Dendritic cell treated with granulocyte-macrophage colony-stimulating factor and Interleukin-4, amounts not matched to agents 40 ng/mL and 50 ng/mL, for 4 days (primary cell): ENCODE data around the gene ANXA6.

Experiments
- H3K27ac Mint-ChIP-seq: one replicate; pipeline ENCODE4 v1.8.0; 2022; ENCODE audit warnings: mild to moderate bottlenecking, mixed read lengths
- H3K27me3 Mint-ChIP-seq: one replicate; pipeline ENCODE4 v1.8.0; 2022; ENCODE audit warnings: mild to moderate bottlenecking, mixed read lengths
- H3K36me3 Mint-ChIP-seq: one replicate; pipeline ENCODE4 v1.8.0; 2022; ENCODE audit warnings: low read depth, mixed read lengths
- H3K4me1 Mint-ChIP-seq: one replicate; pipeline ENCODE4 v1.8.0; 2022; ENCODE audit warnings: low read depth, mixed read lengths
- H3K4me3 Mint-ChIP-seq: one replicate; pipeline ENCODE4 v1.8.0; 2022; ENCODE audit warnings: mild to moderate bottlenecking, moderate library complexity, mixed read lengths
- H3K9me3 Mint-ChIP-seq: one replicate; pipeline ENCODE4 v1.8.0; 2022; ENCODE audit warnings: mixed read lengths
- intact Hi-C: fragments of 100-400 bp; cut with micrococcal nuclease; formaldehyde crosslinking; loops from one replicate; pipeline ENCODE4 v1.15.0; 2022

Gene ANXA6

DNA sequence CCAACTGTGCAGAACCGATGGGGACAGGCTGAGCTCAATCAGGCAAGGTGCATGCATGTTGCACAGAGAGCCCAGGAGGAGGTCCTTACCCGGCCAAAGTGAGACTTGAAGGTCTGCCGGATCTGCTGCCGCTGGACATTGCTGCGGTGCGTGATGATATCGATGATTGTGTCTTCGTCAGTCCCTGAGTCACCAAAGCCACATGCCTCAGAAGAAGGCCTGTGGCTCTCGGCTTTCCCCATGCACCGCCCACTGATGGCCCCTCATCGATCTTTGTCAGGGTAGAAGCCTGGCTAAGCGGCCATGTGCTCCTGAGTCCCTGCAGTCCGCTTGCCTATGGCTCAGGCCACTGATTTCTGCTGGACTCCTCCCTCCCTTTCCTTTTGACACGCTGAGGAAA, 34.8 kb downstream of the ANXA6 start:
- peaks cover 22% of the 10 kb centered on the region for H3K4me1 Mint-ChIP-seq
- H3K9me3 Mint-ChIP-seq, result no peaks in the 10 kb centered on the region
- no peak overlapping the region for H3K4me3 Mint-ChIP-seq
- H3K27me3 Mint-ChIP-seq, result no peaks in the 10 kb centered on the region
- H3K36me3 Mint-ChIP-seq, result peaks cover 86% of the 10 kb centered on the region
- intact Hi-C loops, result no loop called here
- H3K27ac Mint-ChIP-seq, result no peak overlapping the region

GRCh38 chr5:151121665-151122064, 35.9 kb downstream of the ANXA6 start:
- Mint-ChIP-seq H3K4me1 (peaks cover 21% of the 10 kb centered on the region), H3K36me3 (peaks cover 86% of the 10 kb centered on the region), H3K9me3 (no peaks in the 10 kb centered on the region), H3K27ac (no peak overlapping the region), H3K4me3 (no peak overlapping the region), H3K27me3 (no peaks in the 10 kb centered on the region)
- intact Hi-C loops, result no loop called here

- H3K36me3 Mint-ChIP-seq, result peaks cover 86% of the 10 kb centered on the region
- H3K4me3 Mint-ChIP-seq, result no peak overlapping the region
- intact Hi-C loops, result no loop called here
- H3K9me3 Mint-ChIP-seq, result no peaks in the 10 kb centered on the region
- no peak overlapping the region for H3K27ac Mint-ChIP-seq
- no peaks in the 10 kb centered on the region for H3K27me3 Mint-ChIP-seq
- H3K4me1 Mint-ChIP-seq, result peaks cover 16% of the 10 kb centered on the region
These were observed 36.5 kb downstream of the ANXA6 start for GRCh38 chr5:151121095-151121494.

DNA sequence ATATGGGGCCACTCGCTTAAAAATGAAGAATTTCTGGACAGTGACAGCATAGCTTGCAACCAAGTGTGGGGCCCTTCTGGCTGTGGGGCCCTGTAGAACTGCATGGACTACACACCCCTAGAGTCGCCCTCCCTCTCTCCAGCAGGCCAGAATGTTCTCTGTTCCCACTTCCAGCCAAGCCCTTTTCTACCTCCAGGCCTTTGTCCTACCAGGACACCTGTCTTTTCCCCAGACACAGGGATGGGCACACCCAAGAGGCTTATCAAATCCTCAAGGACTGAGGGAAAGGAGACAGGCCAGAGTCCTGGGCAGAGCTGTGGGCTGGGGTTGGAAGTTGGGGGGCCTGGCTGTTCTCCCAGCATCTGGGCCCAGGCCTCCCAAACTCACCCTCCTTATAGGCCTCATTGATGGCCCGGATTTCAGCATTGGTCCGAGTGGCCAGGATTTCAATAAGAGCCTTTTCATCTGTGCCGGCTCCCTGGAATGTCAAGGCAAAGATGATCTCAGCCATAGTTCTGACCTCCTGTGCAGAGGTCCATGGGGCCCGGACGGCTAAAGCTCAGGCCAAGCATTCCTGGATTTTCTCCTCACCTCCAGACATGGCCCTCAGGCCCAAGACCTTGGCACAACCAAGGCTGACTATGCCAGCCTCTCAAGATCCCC, 38.5 kb downstream of the ANXA6 start:
- intact Hi-C loops, result no loop called here
- Mint-ChIP-seq H3K36me3 (peaks cover 83% of the 10 kb centered on the region), H3K27ac (no peak overlapping the region), H3K4me1 (peaks cover 2% of the 10 kb centered on the region), H3K4me3 (no peak overlapping the region), H3K9me3 (no peaks in the 10 kb centered on the region), H3K27me3 (no peaks in the 10 kb centered on the region)

- Mint-ChIP-seq H3K4me3 (no peak overlapping the region), H3K36me3 (peaks cover 75% of the 10 kb centered on the region), H3K27me3 (no peaks in the 10 kb centered on the region), H3K27ac (no peak overlapping the region), H3K9me3 (no peaks in the 10 kb centered on the region), H3K4me1 (no peaks in the 10 kb centered on the region)
- intact Hi-C loops, result loop anchor here (1.0 kb wide), 2 partner anchors 64 to 113 kb away; no protein-coding TSS in a partner anchor
These were observed 42.2 kb downstream of the ANXA6 start for GRCh38 chr5:151115272-151115905.

DNA sequence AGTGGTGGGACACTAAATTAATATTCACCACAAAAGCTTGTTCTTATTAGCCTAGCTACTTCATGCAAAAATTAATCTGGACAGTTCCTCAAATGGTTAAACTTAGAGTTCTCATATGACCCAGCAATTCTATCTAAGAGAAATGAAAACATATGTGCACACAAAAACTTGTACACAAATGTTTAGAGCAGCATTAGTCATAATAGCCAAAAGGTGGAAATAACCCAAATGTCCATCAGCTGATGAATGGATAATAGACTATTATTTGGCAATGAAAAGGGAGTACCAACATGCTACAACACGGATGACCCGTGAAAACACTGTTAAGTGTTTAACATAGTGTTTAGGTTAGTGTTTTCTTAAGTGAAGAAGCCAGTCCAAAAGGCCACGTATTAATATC, 43.9 kb downstream of the ANXA6 start:
- Mint-ChIP-seq H3K4me1 (no peaks in the 10 kb centered on the region), H3K27me3 (no peaks in the 10 kb centered on the region), H3K9me3 (no peaks in the 10 kb centered on the region), H3K4me3 (no peak overlapping the region), H3K36me3 (peaks cover 75% of the 10 kb centered on the region), H3K27ac (no peak overlapping the region)
- intact Hi-C loops, result loop anchor here (5.0 kb wide), 1 partner anchor 46 kb away; no protein-coding TSS in a partner anchor

DNA sequence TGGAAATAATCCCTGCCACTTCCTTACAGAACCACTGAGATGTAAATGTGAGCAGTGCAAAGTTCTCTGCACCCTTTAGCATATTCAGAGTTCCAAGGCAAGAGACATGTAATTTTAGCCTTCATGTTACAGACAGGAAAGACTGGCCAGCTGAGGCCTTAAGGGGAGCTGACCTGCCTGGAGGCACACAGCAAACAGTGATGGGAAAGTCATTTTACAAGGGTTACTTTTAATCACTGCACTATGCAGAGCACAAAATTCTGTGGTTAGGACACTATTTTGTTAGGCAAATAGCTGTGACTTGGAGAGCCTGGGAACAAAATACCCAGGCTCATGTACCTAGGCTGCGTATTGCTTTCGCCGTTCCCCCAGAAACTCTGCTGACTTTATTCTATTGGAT, 46.6 kb downstream of the ANXA6 start:
- intact Hi-C loops, result loop anchor here (5.0 kb wide), 1 partner anchor 44 kb away; no protein-coding TSS in a partner anchor
- Mint-ChIP-seq H3K4me1 (peaks cover 8% of the 10 kb centered on the region), H3K27me3 (no peaks in the 10 kb centered on the region), H3K4me3 (no peak overlapping the region), H3K36me3 (peaks cover 73% of the 10 kb centered on the region), H3K27ac (no peak overlapping the region), H3K9me3 (no peaks in the 10 kb centered on the region)

DNA sequence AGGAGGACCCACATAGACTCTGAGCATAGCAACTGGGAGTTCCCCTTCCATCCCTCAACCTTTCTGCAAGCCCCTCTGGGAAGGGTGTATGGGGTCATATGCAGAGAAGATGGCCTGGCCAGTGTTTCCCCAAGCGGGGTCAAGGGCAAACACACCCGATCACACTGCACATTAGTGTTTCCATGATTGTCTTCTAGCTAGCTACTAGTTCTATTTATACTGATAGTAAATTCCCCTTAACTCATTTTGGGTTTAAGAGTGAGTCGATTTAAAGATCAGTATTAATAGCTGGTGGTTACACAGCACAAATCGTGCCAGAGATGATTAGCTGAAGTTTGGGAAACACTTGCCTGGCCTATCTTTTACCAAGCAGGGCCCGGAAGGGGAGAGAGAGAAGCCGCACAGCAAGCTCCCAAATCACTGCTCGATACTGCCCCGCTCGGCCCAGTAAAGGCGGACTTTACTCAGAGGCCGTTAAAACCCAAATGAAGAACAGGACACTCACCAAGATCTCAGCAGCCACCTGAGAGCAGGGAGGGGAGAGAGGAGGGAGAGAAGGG, 47.4 kb downstream of the ANXA6 start:
- Mint-ChIP-seq H3K4me3 (no peak overlapping the region), H3K9me3 (no peaks in the 10 kb centered on the region), H3K27ac (no peak overlapping the region), H3K36me3 (peaks cover 78% of the 10 kb centered on the region), H3K27me3 (no peaks in the 10 kb centered on the region), H3K4me1 (peaks cover 8% of the 10 kb centered on the region)
- intact Hi-C loops, result loop anchor here (5.0 kb wide), 1 partner anchor 43 kb away; no protein-coding TSS in a partner anchor

DNA sequence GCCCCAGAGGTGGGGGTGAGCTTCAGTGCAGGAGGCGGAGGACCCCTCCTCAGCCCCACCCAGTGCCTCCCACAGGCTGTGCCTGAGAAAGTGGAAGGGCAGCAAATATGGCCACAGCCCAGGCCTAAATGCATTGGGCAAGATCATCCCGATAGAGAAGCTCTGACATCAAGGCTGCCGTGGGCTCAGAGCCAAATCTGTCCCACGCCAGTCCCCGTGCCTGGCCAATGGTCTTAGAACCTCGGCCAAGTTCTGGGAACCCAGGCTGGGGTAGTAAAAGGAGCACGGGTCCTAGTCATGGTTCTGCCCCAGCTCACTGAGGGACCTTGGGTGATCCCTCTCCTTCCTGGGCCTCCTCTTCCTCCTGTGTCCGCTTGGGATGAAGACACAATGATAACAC, 49.0 kb downstream of the ANXA6 start:
- intact Hi-C loops, result no loop called here
- peaks cover 8% of the 10 kb centered on the region for H3K4me1 Mint-ChIP-seq
- H3K4me3 Mint-ChIP-seq, result no peak overlapping the region
- no peaks in the 10 kb centered on the region for H3K27me3 Mint-ChIP-seq
- H3K27ac Mint-ChIP-seq, result no peak overlapping the region
- H3K9me3 Mint-ChIP-seq, result no peaks in the 10 kb centered on the region
- peaks cover 88% of the 10 kb centered on the region for H3K36me3 Mint-ChIP-seq

GRCh38 chr5:151107738-151108520, 49.6 kb downstream of the ANXA6 start:
- H3K4me3 Mint-ChIP-seq, result no peak overlapping the region

DNA sequence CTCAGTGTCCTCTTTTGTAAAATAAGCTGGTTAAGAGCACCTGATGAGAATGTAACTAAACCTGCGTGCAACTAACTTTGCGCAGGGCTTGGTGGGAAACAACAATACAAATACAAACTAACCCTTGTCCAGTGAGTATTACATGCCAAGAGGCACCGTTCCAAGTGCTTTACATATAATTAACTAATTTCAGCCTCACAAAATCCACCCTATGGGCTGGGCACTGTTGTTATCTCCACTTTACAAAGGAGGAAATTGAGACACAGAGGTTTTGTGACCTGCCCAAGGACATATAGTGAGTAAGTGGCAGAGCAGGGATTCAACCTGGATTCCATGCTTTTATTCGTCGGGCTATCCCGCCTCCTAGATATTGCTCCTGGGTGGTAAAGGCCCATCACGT, 50.5 kb downstream of the ANXA6 start:
- intact Hi-C loops, result no loop called here
- Mint-ChIP-seq H3K9me3 (no peaks in the 10 kb centered on the region), H3K4me3 (no peak overlapping the region), H3K27me3 (no peaks in the 10 kb centered on the region), H3K27ac (no peak overlapping the region), H3K4me1 (peaks cover 8% of the 10 kb centered on the region), H3K36me3 (peaks cover 94% of the 10 kb centered on the region)

More at GRCh38 chr5:151107738-151108520, 49.6 kb downstream of the ANXA6 start:
- Mint-ChIP-seq H3K36me3 (peaks cover 92% of the 10 kb centered on the region), H3K27ac (no peak overlapping the region), H3K27me3 (no peaks in the 10 kb centered on the region), H3K9me3 (no peaks in the 10 kb centered on the region), H3K4me1 (peaks cover 8% of the 10 kb centered on the region)
- intact Hi-C loops, result no loop called here

DNA sequence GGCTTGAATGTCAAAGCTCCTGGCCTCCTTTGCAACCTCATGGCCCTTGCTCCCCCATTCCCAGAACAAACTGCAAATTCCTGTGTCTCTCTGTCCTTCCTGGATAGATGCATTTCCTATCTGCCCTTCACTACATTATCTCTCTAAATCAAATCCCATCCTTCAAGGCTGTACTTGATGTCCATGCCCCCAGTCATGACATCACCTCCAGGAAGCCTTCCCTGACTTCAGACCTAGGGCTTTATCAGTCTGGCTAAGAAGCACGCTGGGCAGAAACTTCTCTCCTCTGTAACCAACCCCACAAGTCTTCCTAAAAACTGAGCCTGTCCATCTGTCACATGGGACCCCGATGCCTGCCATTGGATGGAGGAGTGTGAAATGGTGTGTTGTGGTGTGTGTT, 51.1 kb downstream of the ANXA6 start:
- peaks cover 96% of the 10 kb centered on the region for H3K36me3 Mint-ChIP-seq

DNA sequence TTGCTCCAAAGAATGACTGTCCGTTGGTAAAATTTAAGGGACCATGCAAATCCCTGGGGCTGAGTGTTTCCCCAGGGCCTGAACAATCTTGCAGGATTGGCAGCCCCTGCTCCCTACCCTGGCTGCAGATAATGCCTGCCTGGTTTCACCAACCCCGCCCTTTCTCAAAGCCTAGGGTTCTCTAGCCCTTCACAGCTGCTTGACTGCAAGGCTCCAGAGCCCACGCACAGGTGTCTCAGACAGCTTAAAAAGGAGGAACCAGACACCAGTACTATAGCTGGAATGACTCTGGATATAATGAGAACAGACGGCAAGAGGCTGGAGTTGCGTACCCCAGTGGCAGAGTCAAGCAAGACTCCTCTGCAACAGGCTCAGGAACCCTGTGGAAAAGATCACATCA, 51.5 kb downstream of the ANXA6 start:
- Mint-ChIP-seq H3K36me3 (peaks cover 97% of the 10 kb centered on the region), H3K4me1 (peaks cover 17% of the 10 kb centered on the region), H3K27ac (no peak overlapping the region)

More for the DNA sequence above, 51.1 kb downstream of the ANXA6 start:
- Mint-ChIP-seq H3K27ac (no peak overlapping the region), H3K4me3 (no peak overlapping the region), H3K9me3 (no peaks in the 10 kb centered on the region), H3K4me1 (peaks cover 13% of the 10 kb centered on the region), H3K27me3 (no peaks in the 10 kb centered on the region)
- intact Hi-C loops, result no loop called here

DNA sequence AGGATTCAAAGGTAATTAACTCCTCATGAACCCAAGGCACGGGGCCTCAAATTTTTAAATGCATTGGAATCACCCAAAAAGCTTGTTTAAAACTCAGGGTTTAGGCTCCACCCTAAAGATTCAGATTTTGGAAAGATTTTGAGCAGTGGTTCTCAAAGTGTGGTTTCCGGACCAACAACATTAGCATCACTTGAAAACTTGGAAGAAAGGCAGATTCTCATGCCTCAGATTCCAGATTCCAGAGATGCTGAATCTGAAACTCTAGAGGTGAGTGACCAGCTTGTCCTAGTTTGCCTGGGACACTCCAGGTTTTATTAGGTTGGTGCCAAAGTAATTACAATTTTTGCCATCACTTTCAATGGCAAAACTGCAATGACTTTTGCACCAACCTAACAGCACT, 52.0 kb downstream of the ANXA6 start:
- Mint-ChIP-seq H3K27ac (no peak overlapping the region), H3K4me1 (peaks cover 22% of the 10 kb centered on the region), H3K27me3 (no peaks in the 10 kb centered on the region), H3K9me3 (no peaks in the 10 kb centered on the region), H3K36me3 (peaks cover 98% of the 10 kb centered on the region), H3K4me3 (no peak overlapping the region)
- intact Hi-C loops, result no loop called here

More for the DNA sequence above, 51.5 kb downstream of the ANXA6 start:
- H3K4me3 Mint-ChIP-seq, result no peak overlapping the region
- no peaks in the 10 kb centered on the region for H3K27me3 Mint-ChIP-seq
- H3K9me3 Mint-ChIP-seq, result no peaks in the 10 kb centered on the region
- intact Hi-C loops, result no loop called here
